RKO (cell line): ENCODE results near the gene IMPG2.

Experiments
- DNase-seq: peaks from one replicate; pipeline ENCODE4 v3.0.0-alpha.2; 2016; ENCODE audit warnings: low spot score

IMPG2 gene

GRCh38 chr3:101184111-101184510 is 136.3 kb downstream of the IMPG2 start:
- no peak for DNase-seq

GRCh38 chr3:101183151-101183550 is 137.2 kb downstream of the IMPG2 start:
- no peak for DNase-seq

- DNase-seq, result no peak
Observed at GRCh38 chr3:101182734-101183133, 137.6 kb downstream of the IMPG2 start.

- no peak for DNase-seq
Observed at GRCh38 chr3:101181801-101182200, 138.6 kb downstream of the IMPG2 start.

GRCh38 chr3:101179637-101180036 is 140.7 kb downstream of the IMPG2 start:
- DNase-seq, result no peak

GRCh38 chr3:101177577-101177976 is 142.8 kb downstream of the IMPG2 start:
- no peak for DNase-seq
